Mesothelial cell of epicardium (in vitro differentiated cells): ENCODE data around the gene ELF2. TPM values are rescaled to one million over a fixed set of nuclear protein-coding genes. Genes with fewer than 3 reads are reported as not detected.

Experiments
- DNase-seq, 2 experiments: peaks; one replicate each; pipeline ENCODE4 v3.0.0; 2021; ENCODE audit warnings: low spot score in 2 of 2; ENCODE audit not compliant: unreplicated experiment in 2 of 2
- H3K27ac Mint-ChIP-seq: 2 replicates; pipeline ENCODE4 v1.8.0; 2021; ENCODE audit warnings: mixed read lengths
- H3K27me3 Mint-ChIP-seq: 2 replicates; pipeline ENCODE4 v1.8.0; 2021; ENCODE audit warnings: low read depth, mixed read lengths
- H3K36me3 Mint-ChIP-seq: 2 replicates; pipeline ENCODE4 v1.8.0; 2021; ENCODE audit warnings: mixed read lengths
- H3K4me1 Mint-ChIP-seq: 2 replicates; pipeline ENCODE4 v1.8.0; 2021; ENCODE audit warnings: mixed read lengths
- H3K4me3 Mint-ChIP-seq: 2 replicates; pipeline ENCODE4 v1.8.0; 2021; ENCODE audit warnings: mild to moderate bottlenecking, moderate library complexity, mixed read lengths
- H3K9me3 Mint-ChIP-seq: 2 replicates; pipeline ENCODE4 v1.8.0; 2021; ENCODE audit warnings: mixed read lengths
- total RNA-seq: library from RNA; stranded (reverse); gene quantifications from 3 replicates; pipeline ENCODE4 v1.2.1, GENCODE V29; 2021
- TF ChIP-seq, protein P1 (sequence below): fragments of 200-600 bp; sonication (generic); IDR thresholded peaks from one replicate; pipeline ENCODE4 v1.5.0; 2021; ENCODE audit warnings: antibody characterized with exemption; ENCODE audit not compliant: unreplicated experiment

Gene ELF2
- total RNA-seq, 1 donor from 2014 or later, result 57.1 TPM

- TF ChIP-seq, protein P1, sequence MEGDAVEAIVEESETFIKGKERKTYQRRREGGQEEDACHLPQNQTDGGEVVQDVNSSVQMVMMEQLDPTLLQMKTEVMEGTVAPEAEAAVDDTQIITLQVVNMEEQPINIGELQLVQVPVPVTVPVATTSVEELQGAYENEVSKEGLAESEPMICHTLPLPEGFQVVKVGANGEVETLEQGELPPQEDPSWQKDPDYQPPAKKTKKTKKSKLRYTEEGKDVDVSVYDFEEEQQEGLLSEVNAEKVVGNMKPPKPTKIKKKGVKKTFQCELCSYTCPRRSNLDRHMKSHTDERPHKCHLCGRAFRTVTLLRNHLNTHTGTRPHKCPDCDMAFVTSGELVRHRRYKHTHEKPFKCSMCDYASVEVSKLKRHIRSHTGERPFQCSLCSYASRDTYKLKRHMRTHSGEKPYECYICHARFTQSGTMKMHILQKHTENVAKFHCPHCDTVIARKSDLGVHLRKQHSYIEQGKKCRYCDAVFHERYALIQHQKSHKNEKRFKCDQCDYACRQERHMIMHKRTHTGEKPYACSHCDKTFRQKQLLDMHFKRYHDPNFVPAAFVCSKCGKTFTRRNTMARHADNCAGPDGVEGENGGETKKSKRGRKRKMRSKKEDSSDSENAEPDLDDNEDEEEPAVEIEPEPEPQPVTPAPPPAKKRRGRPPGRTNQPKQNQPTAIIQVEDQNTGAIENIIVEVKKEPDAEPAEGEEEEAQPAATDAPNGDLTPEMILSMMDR, result no peak
- DNase-seq, result no peak
- H3K27ac Mint-ChIP-seq, result no peak overlapping the region
- H3K36me3 Mint-ChIP-seq, result peaks cover 20% of the 10 kb centered on the region
- peaks cover 22% of the 10 kb centered on the region for H3K9me3 Mint-ChIP-seq
- peaks cover 15% of the 10 kb centered on the region for H3K4me1 Mint-ChIP-seq
- H3K27me3 Mint-ChIP-seq, result no peaks in the 10 kb centered on the region
- no peak overlapping the region for H3K4me3 Mint-ChIP-seq
Measured at GRCh38 chr4:139146926-139147629, 29.9 kb downstream of the ELF2 start.

GRCh38 chr4:139145552-139145932 lies 31.5 kb downstream of the ELF2 start:
- Mint-ChIP-seq H3K36me3 (peaks cover 20% of the 10 kb centered on the region), H3K27me3 (no peaks in the 10 kb centered on the region), H3K4me1 (peaks cover 15% of the 10 kb centered on the region), H3K9me3 (peaks cover 22% of the 10 kb centered on the region), H3K27ac (peak overlapping the region; percentile 91), H3K4me3 (no peak overlapping the region)
- DNase-seq, result no peak
- TF ChIP-seq, protein P1, result no peak

DNA sequence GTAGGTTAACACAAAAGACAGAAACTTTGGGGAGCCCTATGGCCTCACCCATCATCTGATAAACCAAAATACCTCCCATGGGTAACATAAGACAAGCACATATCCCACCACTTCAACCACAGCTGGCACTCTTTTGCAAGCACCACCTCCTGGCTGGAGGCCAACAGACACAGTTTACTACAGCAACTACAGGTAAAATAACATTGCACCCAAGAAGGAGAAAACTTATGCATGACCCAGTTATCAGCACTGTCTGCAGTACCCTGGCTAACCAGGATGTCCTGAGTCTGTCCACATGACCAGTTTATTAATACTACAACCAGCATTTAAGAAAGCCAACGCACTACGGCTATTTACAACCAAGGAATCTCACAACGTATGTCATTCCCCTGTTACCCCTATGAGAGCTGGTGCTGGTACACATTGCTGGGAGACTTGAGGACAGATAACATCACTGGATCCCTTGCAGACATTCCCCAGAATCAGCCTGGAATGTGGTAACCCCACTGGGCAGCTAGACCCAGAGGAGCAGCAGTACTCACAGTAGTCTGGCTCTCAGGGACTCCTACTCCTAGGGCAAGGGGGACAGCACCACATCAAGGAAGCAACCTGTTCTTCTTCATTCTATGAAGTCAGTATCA lies 32.0 kb downstream of the ELF2 start:
- Mint-ChIP-seq H3K4me1 (peaks cover 15% of the 10 kb centered on the region), H3K4me3 (peak overlapping the region; percentile 12), H3K36me3 (peaks cover 20% of the 10 kb centered on the region), H3K27me3 (no peaks in the 10 kb centered on the region), H3K27ac (peak overlapping the region; percentile 91), H3K9me3 (peaks cover 22% of the 10 kb centered on the region)
- no peak for DNase-seq
- TF ChIP-seq, protein P1, result no peak

DNA sequence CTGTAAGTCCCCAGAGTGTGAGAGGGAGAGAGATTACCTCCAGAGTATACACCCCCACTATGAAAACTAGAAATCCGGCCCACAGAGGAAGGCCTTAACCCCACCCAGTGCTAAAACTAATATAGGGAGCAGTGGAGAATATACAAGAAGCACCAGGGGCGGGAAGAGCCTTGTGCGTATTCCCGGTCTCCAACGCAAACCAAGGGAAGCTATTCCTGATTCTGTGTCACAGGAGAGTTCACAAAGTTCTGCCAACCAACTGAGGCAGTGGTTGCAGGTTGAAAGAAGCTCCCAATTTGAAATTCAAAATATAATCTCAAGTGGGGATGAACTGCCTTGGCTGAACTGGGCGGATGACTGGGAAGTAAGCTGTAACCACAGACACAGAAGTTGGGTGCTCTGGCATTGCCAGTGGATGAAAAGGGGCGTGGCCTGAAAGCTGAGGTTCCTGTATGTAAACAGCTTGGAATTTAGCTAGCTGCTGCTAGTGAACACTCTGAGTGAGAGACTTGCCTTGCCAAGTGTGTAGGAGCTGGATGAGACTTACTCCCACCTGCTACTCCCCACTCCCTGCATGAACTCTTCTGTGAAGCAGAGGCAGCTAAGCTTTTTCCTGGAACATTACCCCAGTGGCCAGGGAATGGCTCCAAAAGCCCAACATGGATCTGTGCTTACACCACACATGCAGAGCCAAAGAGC lies 32.7 kb downstream of the ELF2 start:
- Mint-ChIP-seq H3K9me3 (peaks cover 22% of the 10 kb centered on the region), H3K36me3 (peaks cover 20% of the 10 kb centered on the region), H3K27me3 (no peaks in the 10 kb centered on the region), H3K4me3 (no peak overlapping the region), H3K27ac (peak overlapping the region; percentile 91), H3K4me1 (peaks cover 15% of the 10 kb centered on the region)
- peak in 1 of 2 experiments; percentile 39 for DNase-seq
- TF ChIP-seq, protein P1, result no peak

- Mint-ChIP-seq H3K27me3 (no peaks in the 10 kb centered on the region), H3K27ac (no peak overlapping the region), H3K36me3 (peaks cover 17% of the 10 kb centered on the region), H3K9me3 (peaks cover 22% of the 10 kb centered on the region), H3K4me3 (no peak overlapping the region), H3K4me1 (peaks cover 15% of the 10 kb centered on the region)
- DNase-seq, result no peak
- TF ChIP-seq, protein P1, result no peak
Measured at GRCh38 chr4:139142980-139143379, 34.0 kb downstream of the ELF2 start.
